DMS79 treated with DMSO at 0.1 percent for 48 hours (cell line): ENCODE data around the gene FOS.
"Not testable (repeated sequence)": the region's sequence is repeated elsewhere in the genome, so short reads cannot be mapped to it uniquely, and the experiment has no call there.

Source experiments
- DNase-seq: peaks from one replicate; lab custom pipeline; 2025; lab: John Stamatoyannopoulos, UW

FOS gene

GRCh38 chr14:75294649-75295033 lies 16.0 kb downstream of the FOS start:
- no peak for DNase-seq

GRCh38 chr14:75295061-75295461 lies 16.4 kb downstream of the FOS start:
- DNase-seq = no peak

- DNase-seq = peak; percentile 79
Observed at GRCh38 chr14:75295491-75296345, 17.1 kb downstream of the FOS start.

GRCh38 chr14:75297411-75298040 lies 18.9 kb downstream of the FOS start:
- DNase-seq = no peak

- no peak for DNase-seq
Observed at GRCh38 chr14:75298187-75298965, 19.7 kb downstream of the FOS start.

GRCh38 chr14:75299059-75299458 lies 20.4 kb downstream of the FOS start:
- DNase-seq = no peak

GRCh38 chr14:75299576-75299975 lies 20.9 kb downstream of the FOS start:
- no peak for DNase-seq

- DNase-seq = no peak
Observed at GRCh38 chr14:75301666-75302325, 23.2 kb downstream of the FOS start.

GRCh38 chr14:75303381-75303789 lies 24.8 kb downstream of the FOS start:
- DNase-seq = peak; percentile 75

- DNase-seq = not testable (repeated sequence)
Observed at GRCh38 chr14:75306410-75306809, 27.8 kb downstream of the FOS start.

- DNase-seq = peak; percentile 68
Observed at GRCh38 chr14:75306927-75307699, 28.5 kb downstream of the FOS start.

GRCh38 chr14:75307700-75308379 lies 29.2 kb downstream of the FOS start:
- DNase-seq = peak; percentile 92

- DNase-seq = not testable (repeated sequence)
Observed at GRCh38 chr14:75308991-75309390, 30.4 kb downstream of the FOS start.

GRCh38 chr14:75309561-75309960 lies 30.9 kb downstream of the FOS start:
- not testable (repeated sequence) for DNase-seq

GRCh38 chr14:75310295-75311111 lies 31.9 kb downstream of the FOS start:
- peak; percentile 80 for DNase-seq

GRCh38 chr14:75311356-75311755 lies 32.7 kb downstream of the FOS start:
- DNase-seq = no peak

GRCh38 chr14:75312341-75312740 lies 33.7 kb downstream of the FOS start:
- no peak for DNase-seq

GRCh38 chr14:75313294-75313693 lies 34.7 kb downstream of the FOS start:
- no peak for DNase-seq

- DNase-seq = peak; percentile 86
Observed at GRCh38 chr14:75315144-75315543, 36.5 kb downstream of the FOS start.

- no peak for DNase-seq
Observed at GRCh38 chr14:75317148-75317547, 38.5 kb downstream of the FOS start.
